Endothelial cell of umbilical vein (primary cell): ENCODE results near the gene TENM4. TPM values are rescaled to one million over a fixed set of nuclear protein-coding genes. Genes with fewer than 3 reads are reported as not detected.

Experiments
- BruUV-seq: library from RNA; stranded (reverse); fragments of 400-500 nt; replicated peaks from 2 replicates; lab custom pipeline; 2021; lab: Mats Ljungman, UMichigan
- CTCF ChIA-PET: fragments of 300-600, 350-600 bp; sonication (Branson Sonifier 250); formaldehyde crosslinking; loops from one replicate; lab custom pipeline; 2021; ENCODE audit warnings: antibody characterized with exemption, inconsistent platforms; lab: Charles Lee
- POLR2A ChIA-PET: fragments of 300-600, 350-600 bp; sonication (Branson Sonifier 250); formaldehyde crosslinking; loops from one replicate; lab custom pipeline; 2021; ENCODE audit warnings: antibody characterized with exemption, inconsistent platforms; lab: Charles Lee
- DNase-seq: peaks from one replicate; pipeline ENCODE4 v3.0.0-alpha.2; 2011; ENCODE audit warnings: low read depth, low spot score
- FAIRE-seq: peaks from 2 replicates; lab custom pipeline; 2011; peaks lifted over from hg19 to GRCh38; lab: Jason Lieb, UNC
- H2AFZ ChIP-seq: 2 replicates; pipeline ENCODE4 v1.6.0; 2012; ENCODE audit warnings: low read depth, low read length, control low read depth, inconsistent platforms
- H3K27ac ChIP-seq: 2 replicates; pipeline ENCODE4 v1.5.1; 2011; ENCODE audit warnings: low read depth, mild to moderate bottlenecking, control low read depth, low read length, moderate library complexity; ENCODE audit not compliant: insufficient read depth
- H3K27me3 ChIP-seq, 2 experiments: 2 replicates each; pipeline versions ENCODE4 v1.6.0 to v1.6.1; 2011; ENCODE audit warnings: low read length in 2 of 2, mixed read lengths in 1 of 2; ENCODE audit not compliant: control insufficient read depth in 2 of 2, insufficient read depth in 2 of 2
- H3K36me3 ChIP-seq, 2 experiments: 2 replicates in 1 of 2; 3 replicates in 1 of 2; pipeline ENCODE4 v1.5.1; 2011; ENCODE audit warnings: low read length in 2 of 2, mild to moderate bottlenecking in 1 of 2, moderate library complexity in 1 of 2; ENCODE audit not compliant: control insufficient read depth in 2 of 2, insufficient read depth in 2 of 2; ENCODE audit errors: extremely low read depth in 1 of 2
- H3K4me1 ChIP-seq: 3 replicates; pipeline ENCODE4 v1.5.1; 2011; ENCODE audit warnings: mild to moderate bottlenecking, low read length; ENCODE audit not compliant: control insufficient read depth, insufficient read depth; ENCODE audit errors: extremely low read depth
- H3K4me2 ChIP-seq: 2 replicates; pipeline ENCODE4 v1.6.1; 2011; ENCODE audit warnings: low read length, control low read depth, mixed read lengths; ENCODE audit not compliant: insufficient read depth
- H3K4me3 ChIP-seq, 3 experiments: fragments of 200-600 bp in 1 of 3; sonication (generic), shearing (Covaris generic) in 1 of 3; replicated peaks in 1 of 3; 2 replicates each; pipeline ENCODE4 v1.5.1; 2011 to 2016; ENCODE audit warnings: control low read depth in 3 of 3, low read length in 3 of 3, mild to moderate bottlenecking in 2 of 3, inconsistent platforms in 1 of 3, low read depth in 1 of 3, moderate library complexity in 1 of 3; ENCODE audit not compliant: insufficient read depth in 1 of 3
- H3K79me2 ChIP-seq: 2 replicates; pipeline ENCODE4 v1.6.0; 2012; ENCODE audit warnings: low read length, inconsistent platforms; ENCODE audit not compliant: control insufficient read depth, insufficient read depth
- H3K9ac ChIP-seq: replicated peaks from 2 replicates; pipeline ENCODE3; 2011; ENCODE audit warnings: low read length, control low read depth; ENCODE audit not compliant: insufficient read depth; ENCODE audit errors: extremely low read depth
- H3K9me1 ChIP-seq: replicated peaks from 3 replicates; pipeline ENCODE4 v1.6.0; 2011; ENCODE audit warnings: mild to moderate bottlenecking, low read length; ENCODE audit not compliant: control insufficient read depth, insufficient read depth; ENCODE audit errors: extremely low read depth
- H3K9me3 ChIP-seq: replicated peaks from 2 replicates; pipeline ENCODE4 v1.5.1; 2012; ENCODE audit warnings: low read length, inconsistent platforms; ENCODE audit not compliant: control insufficient read depth, insufficient read depth
- H4K20me1 ChIP-seq: replicated peaks from 2 replicates; pipeline ENCODE3; 2011; ENCODE audit warnings: mild to moderate bottlenecking, low read length; ENCODE audit not compliant: control insufficient read depth, insufficient read depth; ENCODE audit errors: extremely low read depth
- EZH2 ChIP-seq: IDR thresholded peaks from 2 replicates; pipeline ENCODE4 v1.6.1; 2012; ENCODE audit warnings: borderline replicate concordance, low read depth, mild to moderate bottlenecking, moderate library complexity, low read length, inconsistent platforms; ENCODE audit not compliant: severe bottlenecking
- FOS ChIP-seq: IDR thresholded peaks from 2 replicates; pipeline ENCODE4 v1.6.1; 2011; ENCODE audit warnings: mild to moderate bottlenecking, low read length, moderate library complexity, borderline replicate concordance; ENCODE audit not compliant: insufficient read depth
- GATA2 ChIP-seq: IDR thresholded peaks from 2 replicates; pipeline ENCODE4 v1.7.0; 2011; ENCODE audit warnings: low read depth, mild to moderate bottlenecking, moderate library complexity, mixed read lengths, low read length; ENCODE audit not compliant: insufficient read length, insufficient read depth
- JUN ChIP-seq: IDR thresholded peaks from 2 replicates; pipeline ENCODE4 v1.6.1; 2011; ENCODE audit warnings: borderline replicate concordance, low read depth; ENCODE audit not compliant: insufficient read length, insufficient read depth
- MYC ChIP-seq: IDR thresholded peaks from one replicate; pipeline ENCODE4 v1.6.1; 2011; ENCODE audit warnings: mild to moderate bottlenecking, low read depth, low read length
- POLR2A ChIP-seq: IDR thresholded peaks from 2 replicates; pipeline ENCODE4 v1.6.1; 2012; ENCODE audit warnings: low read depth, mild to moderate bottlenecking, control low read depth, low read length
- POLR2AphosphoS5 ChIP-seq: IDR thresholded peaks from 2 replicates; pipeline ENCODE4 v1.6.1; 2012; ENCODE audit warnings: low read depth, mild to moderate bottlenecking, control low read depth, low read length, moderate library complexity; ENCODE audit not compliant: insufficient read depth
- dilution Hi-C: fragments of 300-500 bp; cut with MboI; formaldehyde crosslinking; loops from one replicate; pipeline ENCODE4 v1.15.0; 2019; ENCODE audit warnings: low sequenced_read_pairs; ENCODE audit not compliant: extremely low pct_ligation_motif_present
- intact Hi-C: fragments of 100-400 bp; cut with micrococcal nuclease; formaldehyde crosslinking; loops from one replicate; pipeline ENCODE4 v1.10.0; 2022
- polyA plus RNA-seq, 4 experiments: library from polyadenylated mRNA; depleted of rRNA in 3 of 4; stranded (reverse) in 3 of 4; unstranded in 1 of 4; fragments of >200 nt; gene quantifications; 2 replicates each; pipeline versions ENCODE4 v1.2.1 to v1.2.3, GENCODE V29; 2011 to 2012; ENCODE audit warnings: missing spikeins in 1 of 4
- total RNA-seq: library from RNA; stranded (reverse); gene quantifications from 2 replicates; pipeline ENCODE4 v1.2.3, GENCODE V29; 2021
- TF ChIP-seq, protein P1 (sequence below), 2 donors: IDR thresholded peaks; 1 replicate in 1 of 2; 2 replicates in 1 of 2; pipeline ENCODE4 v1.5.1; 2011; ENCODE audit warnings: low read length in 2 of 2, mild to moderate bottlenecking in 2 of 2, moderate library complexity in 2 of 2, control low read depth in 1 of 2, inconsistent platforms in 1 of 2, low read depth in 1 of 2; ENCODE audit not compliant: insufficient read depth in 1 of 2; ENCODE audit errors: extremely low read depth in 1 of 2
- TF ChIP-seq, protein P2 (sequence below): IDR thresholded peaks from 2 replicates; pipeline ENCODE4 v1.6.1; 2011; ENCODE audit not compliant: insufficient read depth, insufficient read length

The TENM4 gene
- total and polyA plus RNA-seq, 2 donors (not counting 3 experiments of a cell fraction or from before 2014, with no cell fraction given): 0.06 to 0.27 TPM

DNA sequence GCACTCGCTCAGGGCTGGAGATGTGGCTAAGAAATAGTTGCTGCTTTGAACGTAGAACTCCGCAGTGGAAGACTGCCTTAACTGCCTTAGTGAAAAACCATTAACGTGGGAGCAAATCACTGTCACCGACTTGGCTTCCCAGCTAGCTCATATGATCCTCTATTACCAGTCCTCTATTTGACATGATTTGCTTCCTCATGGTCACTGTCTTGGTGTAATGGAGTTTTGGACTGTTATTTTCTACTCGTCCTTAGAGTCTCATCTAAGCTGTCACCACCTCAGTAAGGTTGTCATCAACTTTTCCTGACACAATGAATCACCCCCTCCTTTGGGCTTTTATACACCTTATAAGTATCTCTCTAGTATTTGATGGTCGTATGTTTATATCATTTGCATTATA is 699.1 kb downstream of the TENM4 start:
- H4K20me1 ChIP-seq: no peaks in the 10 kb centered on the region
- no peaks in the 10 kb centered on the region for H3K27me3 ChIP-seq
- BruUV-seq: no TSS peak
- ChIA-PET POLR2A (no interaction called here), CTCF (no interaction called here)
- no peak for DNase-seq
- H3K4me2 ChIP-seq: no peak overlapping the region
- H3K9me1 ChIP-seq: no peaks in the 10 kb centered on the region
- no peaks in the 10 kb centered on the region for H3K9me3 ChIP-seq
- no peak for TF ChIP-seq JUN
- no peak for TF ChIP-seq POLR2A
- no peak for TF ChIP-seq GATA2
- TF ChIP-seq POLR2AphosphoS5: no peak
- TF ChIP-seq, protein P1, sequence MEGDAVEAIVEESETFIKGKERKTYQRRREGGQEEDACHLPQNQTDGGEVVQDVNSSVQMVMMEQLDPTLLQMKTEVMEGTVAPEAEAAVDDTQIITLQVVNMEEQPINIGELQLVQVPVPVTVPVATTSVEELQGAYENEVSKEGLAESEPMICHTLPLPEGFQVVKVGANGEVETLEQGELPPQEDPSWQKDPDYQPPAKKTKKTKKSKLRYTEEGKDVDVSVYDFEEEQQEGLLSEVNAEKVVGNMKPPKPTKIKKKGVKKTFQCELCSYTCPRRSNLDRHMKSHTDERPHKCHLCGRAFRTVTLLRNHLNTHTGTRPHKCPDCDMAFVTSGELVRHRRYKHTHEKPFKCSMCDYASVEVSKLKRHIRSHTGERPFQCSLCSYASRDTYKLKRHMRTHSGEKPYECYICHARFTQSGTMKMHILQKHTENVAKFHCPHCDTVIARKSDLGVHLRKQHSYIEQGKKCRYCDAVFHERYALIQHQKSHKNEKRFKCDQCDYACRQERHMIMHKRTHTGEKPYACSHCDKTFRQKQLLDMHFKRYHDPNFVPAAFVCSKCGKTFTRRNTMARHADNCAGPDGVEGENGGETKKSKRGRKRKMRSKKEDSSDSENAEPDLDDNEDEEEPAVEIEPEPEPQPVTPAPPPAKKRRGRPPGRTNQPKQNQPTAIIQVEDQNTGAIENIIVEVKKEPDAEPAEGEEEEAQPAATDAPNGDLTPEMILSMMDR (IDR thresholded peaks at IDR 0.05; ENCODE audit: extremely low read depth in 1 of 2, insufficient read depth in 1 of 2, low read depth in 1 of 2, low read length in 2 of 2): no peak
- TF ChIP-seq MYC: no peak
- TF ChIP-seq EZH2: no peak
- TF ChIP-seq, protein P2, sequence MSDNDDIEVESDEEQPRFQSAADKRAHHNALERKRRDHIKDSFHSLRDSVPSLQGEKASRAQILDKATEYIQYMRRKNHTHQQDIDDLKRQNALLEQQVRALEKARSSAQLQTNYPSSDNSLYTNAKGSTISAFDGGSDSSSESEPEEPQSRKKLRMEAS: no peak
- TF ChIP-seq FOS: no peak
- no peak overlapping the region for H3K9ac ChIP-seq
- no peak for FAIRE-seq
- H3K36me3 ChIP-seq: no peaks in the 10 kb centered on the region
- dilution Hi-C loops (no loop called here), intact Hi-C loops (no loop called here)
- no peak overlapping the region for H3K27ac ChIP-seq
- no peak overlapping the region for H2AFZ ChIP-seq
- H3K4me3 ChIP-seq: no peak overlapping the region
- no peaks in the 10 kb centered on the region for H3K79me2 ChIP-seq
- H3K4me1 ChIP-seq: no peaks in the 10 kb centered on the region
